Liver (tissue), 3 donors: ENCODE data around the gene TMEM51.

Source experiments
- GABPA ChIP-seq, 2 donors: IDR thresholded peaks in 1 of 2; conservative IDR thresholded peaks in 1 of 2; 2 replicates each; pipeline ENCODE4 v1.6.1; 2016; ENCODE audit warnings: antibody characterized with exemption in 2 of 2, mild to moderate bottlenecking in 1 of 2, moderate library complexity in 1 of 2
- NR2F2 ChIP-seq: IDR thresholded peaks from 2 replicates; pipeline ENCODE4 v1.6.1; 2016; ENCODE audit warnings: antibody characterized with exemption
- RAD21 ChIP-seq, 2 donors: IDR thresholded peaks; 2 replicates each; pipeline ENCODE4 v1.6.1; 2016; ENCODE audit warnings: antibody characterized with exemption in 2 of 2, mild to moderate bottlenecking in 2 of 2
- TF ChIP-seq, protein P1 (sequence below): fragments of 150-350 bp; IDR thresholded peaks from 2 replicates; pipeline ENCODE4 v1.5.1; 2017; ENCODE audit warnings: improper control_type of control experiment, low read depth, low read length; ENCODE audit not compliant: missing input control
- TF ChIP-seq, protein P2 (sequence below): IDR thresholded peaks from 2 replicates; pipeline ENCODE4 v1.6.1; 2016; ENCODE audit warnings: antibody characterized with exemption, mild to moderate bottlenecking
- TF ChIP-seq, protein P3 (sequence below): IDR thresholded peaks from 2 replicates; pipeline ENCODE4 v1.6.1; 2016; ENCODE audit warnings: antibody characterized with exemption
- donor health status: healthy.
- donor health status: healthy.

DNA sequence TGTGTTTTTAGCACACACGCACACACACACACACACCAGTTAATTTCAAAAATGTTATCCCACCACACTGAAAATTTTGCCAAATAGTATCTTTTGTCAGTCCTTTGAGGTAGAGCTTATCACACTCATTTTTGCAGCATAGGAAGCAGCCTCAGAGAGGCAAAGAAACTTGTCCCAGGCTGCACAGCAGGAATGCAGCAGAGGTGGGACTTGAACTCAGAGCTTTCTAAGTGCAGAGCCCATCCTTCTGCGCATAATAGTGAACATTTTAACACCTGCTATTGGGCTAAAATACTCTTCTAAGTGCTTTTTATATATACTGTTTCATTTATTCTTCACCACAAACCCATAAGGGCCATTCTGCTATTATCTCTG, 108.4 kb downstream of the TMEM51 start:
- TF ChIP-seq, protein P1, sequence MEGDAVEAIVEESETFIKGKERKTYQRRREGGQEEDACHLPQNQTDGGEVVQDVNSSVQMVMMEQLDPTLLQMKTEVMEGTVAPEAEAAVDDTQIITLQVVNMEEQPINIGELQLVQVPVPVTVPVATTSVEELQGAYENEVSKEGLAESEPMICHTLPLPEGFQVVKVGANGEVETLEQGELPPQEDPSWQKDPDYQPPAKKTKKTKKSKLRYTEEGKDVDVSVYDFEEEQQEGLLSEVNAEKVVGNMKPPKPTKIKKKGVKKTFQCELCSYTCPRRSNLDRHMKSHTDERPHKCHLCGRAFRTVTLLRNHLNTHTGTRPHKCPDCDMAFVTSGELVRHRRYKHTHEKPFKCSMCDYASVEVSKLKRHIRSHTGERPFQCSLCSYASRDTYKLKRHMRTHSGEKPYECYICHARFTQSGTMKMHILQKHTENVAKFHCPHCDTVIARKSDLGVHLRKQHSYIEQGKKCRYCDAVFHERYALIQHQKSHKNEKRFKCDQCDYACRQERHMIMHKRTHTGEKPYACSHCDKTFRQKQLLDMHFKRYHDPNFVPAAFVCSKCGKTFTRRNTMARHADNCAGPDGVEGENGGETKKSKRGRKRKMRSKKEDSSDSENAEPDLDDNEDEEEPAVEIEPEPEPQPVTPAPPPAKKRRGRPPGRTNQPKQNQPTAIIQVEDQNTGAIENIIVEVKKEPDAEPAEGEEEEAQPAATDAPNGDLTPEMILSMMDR, result no peak
- TF ChIP-seq GABPA (IDR thresholded peaks at IDR 0.05 in 1 of 2, conservative IDR thresholded peaks at IDR 0.05 in 1 of 2), result no peak
- TF ChIP-seq, protein P2, sequence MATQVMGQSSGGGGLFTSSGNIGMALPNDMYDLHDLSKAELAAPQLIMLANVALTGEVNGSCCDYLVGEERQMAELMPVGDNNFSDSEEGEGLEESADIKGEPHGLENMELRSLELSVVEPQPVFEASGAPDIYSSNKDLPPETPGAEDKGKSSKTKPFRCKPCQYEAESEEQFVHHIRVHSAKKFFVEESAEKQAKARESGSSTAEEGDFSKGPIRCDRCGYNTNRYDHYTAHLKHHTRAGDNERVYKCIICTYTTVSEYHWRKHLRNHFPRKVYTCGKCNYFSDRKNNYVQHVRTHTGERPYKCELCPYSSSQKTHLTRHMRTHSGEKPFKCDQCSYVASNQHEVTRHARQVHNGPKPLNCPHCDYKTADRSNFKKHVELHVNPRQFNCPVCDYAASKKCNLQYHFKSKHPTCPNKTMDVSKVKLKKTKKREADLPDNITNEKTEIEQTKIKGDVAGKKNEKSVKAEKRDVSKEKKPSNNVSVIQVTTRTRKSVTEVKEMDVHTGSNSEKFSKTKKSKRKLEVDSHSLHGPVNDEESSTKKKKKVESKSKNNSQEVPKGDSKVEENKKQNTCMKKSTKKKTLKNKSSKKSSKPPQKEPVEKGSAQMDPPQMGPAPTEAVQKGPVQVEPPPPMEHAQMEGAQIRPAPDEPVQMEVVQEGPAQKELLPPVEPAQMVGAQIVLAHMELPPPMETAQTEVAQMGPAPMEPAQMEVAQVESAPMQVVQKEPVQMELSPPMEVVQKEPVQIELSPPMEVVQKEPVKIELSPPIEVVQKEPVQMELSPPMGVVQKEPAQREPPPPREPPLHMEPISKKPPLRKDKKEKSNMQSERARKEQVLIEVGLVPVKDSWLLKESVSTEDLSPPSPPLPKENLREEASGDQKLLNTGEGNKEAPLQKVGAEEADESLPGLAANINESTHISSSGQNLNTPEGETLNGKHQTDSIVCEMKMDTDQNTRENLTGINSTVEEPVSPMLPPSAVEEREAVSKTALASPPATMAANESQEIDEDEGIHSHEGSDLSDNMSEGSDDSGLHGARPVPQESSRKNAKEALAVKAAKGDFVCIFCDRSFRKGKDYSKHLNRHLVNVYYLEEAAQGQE, result no peak
- TF ChIP-seq, protein P3, sequence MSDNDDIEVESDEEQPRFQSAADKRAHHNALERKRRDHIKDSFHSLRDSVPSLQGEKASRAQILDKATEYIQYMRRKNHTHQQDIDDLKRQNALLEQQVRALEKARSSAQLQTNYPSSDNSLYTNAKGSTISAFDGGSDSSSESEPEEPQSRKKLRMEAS, result no peak
- no peak for TF ChIP-seq RAD21 (IDR thresholded peaks at IDR 0.05)
- no peak for TF ChIP-seq NR2F2
